Astrocyte (in vitro differentiated cells and primary cell): ENCODE results near the gene ZGPAT.

Experiments used
- EZH2 ChIP-seq: IDR thresholded peaks from 2 replicates; pipeline ENCODE4 v1.6.1; 2012; ENCODE audit warnings: mild to moderate bottlenecking, low read length, inconsistent platforms; ENCODE audit not compliant: insufficient read depth
- TF ChIP-seq, protein P1 (sequence below): IDR thresholded peaks from 2 replicates; pipeline ENCODE4 v1.5.1; 2011; ENCODE audit warnings: low read depth, mild to moderate bottlenecking, inconsistent platforms, low read length, moderate library complexity; ENCODE audit not compliant: insufficient read depth

DNA sequence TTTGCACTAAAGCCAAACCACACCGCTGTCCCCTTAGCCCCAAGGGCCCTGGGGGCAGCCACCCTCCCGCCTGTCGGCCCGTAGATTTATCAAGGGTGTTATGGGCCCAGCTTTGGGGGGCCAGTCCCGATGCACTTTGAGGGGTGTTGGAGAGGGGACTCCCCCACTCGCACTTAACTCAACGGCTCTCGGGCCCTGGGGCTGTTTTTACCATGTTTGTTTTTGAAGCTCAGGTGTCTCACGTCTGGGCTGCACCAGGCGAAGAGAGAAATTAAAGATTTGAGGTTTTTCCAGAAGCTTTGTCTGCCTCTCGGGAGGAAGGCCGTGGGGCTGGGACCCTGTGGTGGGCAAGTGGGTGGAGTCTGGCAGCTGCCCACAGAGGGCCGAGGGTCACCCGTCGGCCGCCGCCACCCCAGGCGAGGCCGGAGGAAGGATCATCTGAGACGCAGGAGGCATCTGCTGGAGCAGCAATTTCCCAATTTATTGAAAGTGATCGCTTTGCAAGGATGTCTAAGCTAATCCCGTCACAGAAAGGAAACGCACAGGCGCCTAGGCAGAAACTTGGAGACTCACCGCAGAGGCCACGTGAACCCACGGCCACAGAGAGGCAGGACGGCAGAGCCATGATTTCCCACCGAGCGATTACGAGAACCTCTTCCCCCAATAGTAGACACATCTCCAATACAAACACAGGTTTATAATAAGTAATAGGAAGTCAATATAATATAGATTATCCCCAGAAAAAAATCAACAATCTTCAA lies 35.6 kb downstream of the ZGPAT start:
- TF ChIP-seq, protein P1, sequence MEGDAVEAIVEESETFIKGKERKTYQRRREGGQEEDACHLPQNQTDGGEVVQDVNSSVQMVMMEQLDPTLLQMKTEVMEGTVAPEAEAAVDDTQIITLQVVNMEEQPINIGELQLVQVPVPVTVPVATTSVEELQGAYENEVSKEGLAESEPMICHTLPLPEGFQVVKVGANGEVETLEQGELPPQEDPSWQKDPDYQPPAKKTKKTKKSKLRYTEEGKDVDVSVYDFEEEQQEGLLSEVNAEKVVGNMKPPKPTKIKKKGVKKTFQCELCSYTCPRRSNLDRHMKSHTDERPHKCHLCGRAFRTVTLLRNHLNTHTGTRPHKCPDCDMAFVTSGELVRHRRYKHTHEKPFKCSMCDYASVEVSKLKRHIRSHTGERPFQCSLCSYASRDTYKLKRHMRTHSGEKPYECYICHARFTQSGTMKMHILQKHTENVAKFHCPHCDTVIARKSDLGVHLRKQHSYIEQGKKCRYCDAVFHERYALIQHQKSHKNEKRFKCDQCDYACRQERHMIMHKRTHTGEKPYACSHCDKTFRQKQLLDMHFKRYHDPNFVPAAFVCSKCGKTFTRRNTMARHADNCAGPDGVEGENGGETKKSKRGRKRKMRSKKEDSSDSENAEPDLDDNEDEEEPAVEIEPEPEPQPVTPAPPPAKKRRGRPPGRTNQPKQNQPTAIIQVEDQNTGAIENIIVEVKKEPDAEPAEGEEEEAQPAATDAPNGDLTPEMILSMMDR, result no peak
- TF ChIP-seq EZH2, result no peak
